C4-2B (cell line): Measurements from ENCODE around the gene ZIC2.

Experiments
- H3K27ac ChIP-seq: fragments of 450-650 bp; 2 replicates; pipeline ENCODE4 v1.5.1; 2017
- ZFX ChIP-seq: fragments of 450-650 bp; IDR thresholded peaks from 2 replicates; pipeline ENCODE4 v1.6.1; 2017
- TF ChIP-seq, protein P1 (sequence below): fragments of 450-650 bp; conservative IDR thresholded peaks from 2 replicates; pipeline ENCODE4 v1.5.1; 2017; ENCODE audit warnings: mild to moderate bottlenecking

ZIC2 gene

DNA sequence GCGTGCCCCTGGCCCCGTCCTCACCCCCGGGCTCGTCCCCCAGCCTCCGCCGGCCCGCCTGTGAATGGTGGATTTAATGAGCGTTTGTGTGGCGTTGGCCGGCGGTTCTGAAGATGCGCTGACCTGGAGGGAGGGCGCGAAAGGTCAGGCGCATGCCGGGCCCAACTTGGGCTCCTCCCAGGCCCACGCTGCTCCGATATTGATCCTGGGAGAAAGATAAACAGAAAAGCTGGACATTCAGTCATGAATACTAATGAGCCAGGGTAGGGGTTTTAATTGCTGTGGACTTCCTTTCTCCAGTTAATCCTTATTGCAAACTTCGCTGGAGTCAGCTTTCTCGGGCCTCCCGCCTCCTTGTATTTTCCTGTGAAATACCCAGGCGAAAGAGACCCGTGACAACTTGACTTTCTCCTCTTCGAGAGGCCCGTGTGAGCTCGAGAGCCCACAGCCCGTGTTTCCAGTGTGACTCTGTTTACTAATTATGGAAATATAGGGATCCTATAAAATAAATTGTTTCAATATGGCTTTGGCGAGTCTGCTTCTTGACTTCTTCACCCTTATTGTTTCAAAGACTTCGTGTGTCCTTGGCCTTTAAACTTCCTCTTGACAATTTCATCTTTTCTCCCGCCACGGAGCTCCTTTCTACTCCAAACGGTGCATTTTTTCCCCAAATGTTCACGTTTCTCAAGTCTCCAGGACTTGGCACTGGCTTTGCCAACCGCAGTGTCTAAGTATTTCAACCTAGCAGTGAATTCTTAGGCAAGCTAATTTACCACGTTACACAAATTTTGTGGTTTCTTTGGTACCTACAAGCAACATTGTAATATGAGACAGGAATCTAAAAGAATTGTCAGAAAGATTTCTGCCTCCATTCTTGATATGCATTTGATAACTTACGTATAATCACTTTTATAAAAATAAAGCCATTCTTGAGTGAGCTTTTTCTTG is 10.5 kb downstream of the ZIC2 start:
- no peak overlapping the region for H3K27ac ChIP-seq
- TF ChIP-seq, protein P1, sequence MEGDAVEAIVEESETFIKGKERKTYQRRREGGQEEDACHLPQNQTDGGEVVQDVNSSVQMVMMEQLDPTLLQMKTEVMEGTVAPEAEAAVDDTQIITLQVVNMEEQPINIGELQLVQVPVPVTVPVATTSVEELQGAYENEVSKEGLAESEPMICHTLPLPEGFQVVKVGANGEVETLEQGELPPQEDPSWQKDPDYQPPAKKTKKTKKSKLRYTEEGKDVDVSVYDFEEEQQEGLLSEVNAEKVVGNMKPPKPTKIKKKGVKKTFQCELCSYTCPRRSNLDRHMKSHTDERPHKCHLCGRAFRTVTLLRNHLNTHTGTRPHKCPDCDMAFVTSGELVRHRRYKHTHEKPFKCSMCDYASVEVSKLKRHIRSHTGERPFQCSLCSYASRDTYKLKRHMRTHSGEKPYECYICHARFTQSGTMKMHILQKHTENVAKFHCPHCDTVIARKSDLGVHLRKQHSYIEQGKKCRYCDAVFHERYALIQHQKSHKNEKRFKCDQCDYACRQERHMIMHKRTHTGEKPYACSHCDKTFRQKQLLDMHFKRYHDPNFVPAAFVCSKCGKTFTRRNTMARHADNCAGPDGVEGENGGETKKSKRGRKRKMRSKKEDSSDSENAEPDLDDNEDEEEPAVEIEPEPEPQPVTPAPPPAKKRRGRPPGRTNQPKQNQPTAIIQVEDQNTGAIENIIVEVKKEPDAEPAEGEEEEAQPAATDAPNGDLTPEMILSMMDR = no peak
- no peak for TF ChIP-seq ZFX

DNA sequence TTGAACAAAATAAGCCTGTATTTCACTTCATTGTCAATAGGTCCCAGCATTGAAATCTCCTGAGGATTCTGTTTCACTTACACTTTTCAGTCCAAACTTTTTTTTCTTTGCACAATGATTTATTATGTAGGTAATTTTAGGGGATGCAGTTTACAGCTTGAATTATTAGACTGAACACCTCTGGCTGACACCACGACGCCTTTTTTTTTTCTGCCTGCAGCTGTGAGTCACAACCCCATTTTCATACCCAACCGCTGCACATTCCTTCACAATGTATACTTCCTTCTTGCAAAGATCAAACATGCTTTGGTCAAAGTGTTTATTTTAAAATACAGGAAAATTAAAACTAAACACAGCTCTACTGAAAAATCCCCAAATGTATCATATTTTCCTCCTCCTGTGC is 11.4 kb downstream of the ZIC2 start:
- TF ChIP-seq ZFX = no peak
- TF ChIP-seq, protein P1 = no peak
- no peak overlapping the region for H3K27ac ChIP-seq

DNA sequence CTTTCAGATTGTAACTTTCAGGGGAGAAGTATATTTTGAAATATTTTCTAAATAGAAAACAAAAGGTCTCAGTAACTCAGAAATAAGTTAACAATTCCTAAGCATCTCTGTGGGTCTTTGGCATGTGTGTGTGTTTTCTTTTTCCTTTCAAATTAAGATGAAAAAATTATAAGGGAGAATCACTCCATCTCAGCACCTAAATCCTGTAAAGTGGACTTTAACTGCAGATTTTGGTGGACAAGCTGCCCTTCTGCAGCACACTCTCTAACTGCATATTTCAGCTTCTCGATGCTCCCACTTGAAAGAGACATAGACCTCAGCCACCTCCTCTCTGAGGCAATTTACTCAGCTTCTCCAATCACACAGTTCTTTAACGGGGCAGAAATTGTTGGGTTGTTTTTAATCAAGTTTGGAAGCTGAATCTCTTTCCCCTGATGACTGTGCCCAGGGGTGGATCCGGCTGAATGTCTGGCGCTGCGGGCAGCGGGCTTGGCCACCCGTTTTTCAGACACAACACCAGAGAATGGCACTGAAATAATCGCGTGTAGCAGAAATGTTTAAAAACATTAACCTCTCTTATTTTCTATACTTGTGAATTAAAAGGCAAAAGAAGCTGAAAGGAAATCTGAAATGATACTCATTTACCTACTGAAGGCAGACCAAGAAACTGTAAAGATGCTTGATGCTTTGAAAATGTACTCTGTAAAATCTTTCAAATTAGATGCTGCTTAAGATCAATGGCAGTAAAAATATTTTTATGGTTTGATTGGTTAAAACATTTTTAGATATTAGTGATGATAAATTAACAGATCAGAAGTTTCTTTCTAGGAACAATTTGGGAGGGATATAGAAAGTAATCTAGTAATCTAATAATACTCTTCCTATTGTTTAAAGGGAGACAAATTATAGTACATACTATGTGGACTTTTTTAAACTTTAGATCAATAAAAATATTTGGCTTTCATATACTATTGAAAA is 12.4 kb downstream of the ZIC2 start:
- H3K27ac ChIP-seq = no peak overlapping the region
- TF ChIP-seq ZFX = no peak
- TF ChIP-seq, protein P1 = no peak

DNA sequence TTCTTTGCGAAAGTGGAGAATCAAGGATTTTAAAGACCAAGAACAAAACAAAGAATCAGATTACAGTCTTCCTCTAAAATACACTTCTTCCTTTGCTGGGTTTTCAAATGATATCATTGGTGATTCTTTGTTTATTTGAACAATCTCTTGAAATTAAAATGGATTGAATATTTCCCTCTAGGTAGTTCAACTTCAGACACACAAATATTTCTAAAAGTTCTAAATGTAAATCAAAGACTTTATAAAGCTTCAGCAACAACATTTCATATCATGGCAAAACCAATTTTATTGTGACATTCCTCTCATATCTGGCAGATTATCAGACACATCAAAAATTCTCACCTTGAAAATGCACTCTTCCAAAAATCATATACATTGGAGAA is 13.0 kb downstream of the ZIC2 start:
- TF ChIP-seq, protein P1 = no peak
- TF ChIP-seq ZFX = no peak
- H3K27ac ChIP-seq = no peak overlapping the region

DNA sequence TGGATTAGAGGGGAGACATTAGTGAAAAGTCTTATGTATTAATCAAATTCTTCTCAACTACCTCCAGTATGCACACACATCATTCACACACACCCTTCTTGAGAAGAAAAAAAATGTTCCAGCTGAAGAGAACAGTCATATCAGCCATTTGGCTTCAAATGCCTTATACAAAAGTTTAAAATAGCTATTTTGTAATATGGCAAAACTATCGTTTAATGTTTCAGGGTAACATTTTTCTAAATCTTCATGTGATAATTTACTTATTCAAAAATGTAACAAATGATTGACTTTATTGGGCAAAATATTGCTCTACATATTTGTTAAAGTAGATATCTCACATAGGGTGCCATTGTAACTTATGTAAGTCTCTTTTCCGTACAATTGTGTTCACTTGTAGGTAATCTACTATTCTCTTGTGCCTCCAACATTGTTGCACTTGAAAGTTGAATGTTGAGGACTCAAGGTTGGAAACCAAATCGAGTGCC is 13.6 kb downstream of the ZIC2 start:
- no peak overlapping the region for H3K27ac ChIP-seq
- TF ChIP-seq, protein P1 = no peak
- TF ChIP-seq ZFX = no peak

DNA sequence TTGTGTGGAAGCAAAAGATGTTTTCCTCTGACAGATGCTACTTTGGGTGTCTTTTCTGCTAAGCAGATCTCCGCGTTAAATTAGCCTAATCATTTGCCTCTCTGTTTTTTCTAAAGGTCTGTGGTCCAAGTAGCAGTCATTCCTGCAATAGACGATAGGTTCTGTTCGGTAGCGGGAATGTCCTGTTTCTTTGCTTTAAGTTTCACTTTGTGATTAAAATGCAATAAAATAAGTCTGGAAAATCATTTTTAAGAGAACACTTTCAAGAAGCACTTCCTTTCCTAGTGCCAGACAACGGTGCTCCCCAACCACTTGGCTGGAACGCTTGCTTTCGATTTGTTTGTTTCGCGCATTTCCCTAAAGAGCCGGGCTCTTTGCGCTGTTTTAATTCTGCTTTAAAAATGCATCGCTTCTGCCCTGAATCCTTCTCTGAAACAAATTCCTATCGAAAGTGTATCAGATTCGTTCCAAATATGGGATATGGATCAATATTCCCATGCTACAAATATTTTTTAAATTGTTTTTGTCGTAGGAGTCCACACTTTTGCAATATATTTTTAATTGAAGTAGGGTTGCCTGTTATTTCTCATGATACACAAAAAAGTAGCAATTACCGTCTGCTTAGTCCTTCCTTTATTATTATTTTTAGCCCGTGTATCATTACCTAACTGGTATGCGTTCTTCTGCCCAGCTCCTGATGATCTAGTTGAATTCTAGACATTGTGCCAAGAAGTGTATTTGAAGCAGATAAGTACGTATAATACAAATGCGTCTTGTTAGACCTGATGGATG is 14.2 kb downstream of the ZIC2 start:
- H3K27ac ChIP-seq = no peak overlapping the region
- TF ChIP-seq, protein P1 = no peak
- TF ChIP-seq ZFX = no peak
